GM12874 (cell line): ENCODE data around the gene TACR3.

Experiments
- CTCF ChIP-seq: IDR thresholded peaks from 2 replicates; pipeline ENCODE4 v1.5.1; 2011; ENCODE audit warnings: low read depth, mild to moderate bottlenecking, control low read depth, low read length, moderate library complexity; ENCODE audit not compliant: insufficient read depth

The TACR3 gene

GRCh38 chr4:103626296-103626695 lies 93.5 kb downstream of the TACR3 start:
- no peak for TF ChIP-seq CTCF

- no peak for TF ChIP-seq CTCF
These were observed 127.9 kb downstream of the TACR3 start for GRCh38 chr4:103591841-103592240.

GRCh38 chr4:103567591-103567990 lies 152.2 kb downstream of the TACR3 start:
- TF ChIP-seq CTCF: no peak
